HG02678 (cell line): ENCODE results near the gene CIAPIN1.

Experiments used
- ATAC-seq: cut with Tn5 transposase; IDR thresholded peaks from one replicate; pipeline ENCODE4 v1.9.1; 2021; ENCODE audit warnings: mild to moderate bottlenecking, moderate library complexity; ENCODE audit not compliant: unreplicated experiment

CIAPIN1 gene

DNA sequence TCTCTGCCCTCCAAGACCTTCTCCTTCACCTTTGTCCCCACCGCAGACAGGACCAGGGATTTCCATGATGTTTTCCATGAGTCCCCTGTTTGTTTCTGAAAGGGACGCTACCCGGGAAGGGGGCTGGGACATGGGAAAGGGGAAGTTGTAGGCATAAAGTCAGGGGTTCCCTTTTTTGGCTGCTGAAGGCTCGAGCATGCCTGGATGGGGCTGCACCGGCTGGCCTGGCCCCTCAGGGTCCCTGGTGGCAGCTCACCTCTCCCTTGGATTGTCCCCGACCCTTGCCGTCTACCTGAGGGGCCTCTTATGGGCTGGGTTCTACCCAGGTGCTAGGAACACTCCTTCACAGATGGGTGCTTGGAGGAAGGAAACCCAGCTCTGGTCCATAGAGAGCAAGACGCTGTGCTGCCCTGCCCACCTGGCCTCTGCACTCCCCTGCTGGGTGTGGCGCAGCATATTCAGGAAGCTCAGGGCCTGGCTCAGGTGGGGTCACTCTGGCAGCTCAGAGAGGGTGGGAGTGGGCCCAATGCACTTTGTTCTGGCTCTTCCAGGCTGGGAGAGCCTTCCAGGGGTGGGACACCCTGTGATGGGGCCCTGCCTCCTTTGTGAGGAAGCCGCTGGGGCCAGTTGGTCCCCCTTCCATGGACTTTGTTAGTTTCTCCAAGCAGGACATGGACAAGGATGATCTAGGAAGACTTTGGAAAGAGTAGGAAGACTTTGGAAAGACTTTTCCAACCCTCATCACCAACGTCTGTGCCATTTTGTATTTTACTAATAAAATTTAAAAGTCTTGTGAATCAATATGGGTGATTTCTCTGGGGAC lies 62.7 kb downstream of the CIAPIN1 start:
- no peak for ATAC-seq

DNA sequence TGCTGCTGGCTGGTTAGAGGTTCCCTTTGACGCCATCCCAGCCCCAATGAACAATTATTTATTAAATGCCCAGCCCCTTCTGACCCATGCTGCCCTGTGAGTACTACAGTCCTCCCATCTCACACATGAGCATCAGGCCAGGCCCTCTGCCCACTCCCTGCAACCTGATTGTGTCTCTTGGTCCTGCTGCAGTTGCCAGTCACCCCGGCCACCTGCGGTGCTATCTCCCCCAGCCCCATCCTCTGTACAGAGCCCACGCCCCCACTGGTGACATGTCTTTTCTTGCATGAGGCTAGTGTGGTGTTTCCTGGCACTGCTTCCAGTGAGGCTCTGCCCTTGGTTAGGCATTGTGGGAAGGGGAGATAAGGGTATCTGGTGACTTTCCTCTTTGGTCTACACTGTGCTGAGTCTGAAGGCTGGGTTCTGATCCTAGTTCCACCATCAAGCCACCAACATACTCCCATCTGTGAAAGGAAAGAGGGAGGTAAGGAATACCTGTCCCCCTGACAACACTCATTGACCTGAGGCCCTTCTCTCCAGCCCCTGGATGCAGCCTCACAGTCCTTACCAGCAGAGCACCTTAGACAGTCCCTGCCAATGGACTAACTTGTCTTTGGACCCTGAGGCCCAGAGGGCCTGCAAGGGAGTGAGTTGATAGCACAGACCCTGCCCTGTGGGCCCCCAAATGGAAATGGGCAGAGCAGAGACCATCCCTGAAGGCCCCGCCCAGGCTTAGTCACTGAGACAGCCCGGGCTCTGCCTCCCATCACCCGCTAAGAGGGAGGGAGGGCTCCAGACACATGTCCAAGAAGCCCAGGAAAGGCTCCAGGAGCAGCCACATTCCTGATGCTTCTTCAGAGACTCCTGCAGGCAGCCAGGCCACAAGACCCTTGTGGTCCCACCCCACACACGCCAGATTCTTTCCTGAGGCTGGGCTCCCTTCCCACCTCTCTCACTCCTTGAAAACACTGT lies 63.6 kb downstream of the CIAPIN1 start:
- ATAC-seq, result no peak

DNA sequence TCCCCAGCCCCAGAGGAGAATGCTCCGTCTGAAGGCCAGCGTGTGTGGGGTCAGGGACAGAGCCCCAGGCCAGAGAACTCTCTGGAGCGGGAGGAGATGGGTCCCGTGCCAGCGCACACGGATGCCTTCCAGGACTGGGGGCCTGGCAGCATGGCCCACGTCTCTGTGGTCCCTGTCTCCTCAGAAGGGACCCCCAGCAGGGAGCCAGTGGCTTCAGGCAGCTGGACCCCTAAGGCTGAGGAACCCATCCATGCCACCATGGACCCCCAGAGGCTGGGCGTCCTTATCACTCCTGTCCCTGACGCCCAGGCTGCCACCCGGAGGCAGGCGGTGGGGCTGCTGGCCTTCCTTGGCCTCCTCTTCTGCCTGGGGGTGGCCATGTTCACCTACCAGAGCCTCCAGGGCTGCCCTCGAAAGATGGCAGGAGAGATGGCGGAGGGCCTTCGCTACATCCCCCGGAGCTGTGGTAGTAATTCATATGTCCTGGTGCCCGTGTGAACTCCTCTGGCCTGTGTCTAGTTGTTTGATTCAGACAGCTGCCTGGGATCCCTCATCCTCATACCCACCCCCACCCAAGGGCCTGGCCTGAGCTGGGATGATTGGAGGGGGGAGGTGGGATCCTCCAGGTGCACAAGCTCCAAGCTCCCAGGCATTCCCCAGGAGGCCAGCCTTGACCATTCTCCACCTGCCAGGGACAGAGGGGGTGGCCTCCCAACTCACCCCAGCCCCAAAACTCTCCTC lies 64.5 kb downstream of the CIAPIN1 start:
- no peak for ATAC-seq

DNA sequence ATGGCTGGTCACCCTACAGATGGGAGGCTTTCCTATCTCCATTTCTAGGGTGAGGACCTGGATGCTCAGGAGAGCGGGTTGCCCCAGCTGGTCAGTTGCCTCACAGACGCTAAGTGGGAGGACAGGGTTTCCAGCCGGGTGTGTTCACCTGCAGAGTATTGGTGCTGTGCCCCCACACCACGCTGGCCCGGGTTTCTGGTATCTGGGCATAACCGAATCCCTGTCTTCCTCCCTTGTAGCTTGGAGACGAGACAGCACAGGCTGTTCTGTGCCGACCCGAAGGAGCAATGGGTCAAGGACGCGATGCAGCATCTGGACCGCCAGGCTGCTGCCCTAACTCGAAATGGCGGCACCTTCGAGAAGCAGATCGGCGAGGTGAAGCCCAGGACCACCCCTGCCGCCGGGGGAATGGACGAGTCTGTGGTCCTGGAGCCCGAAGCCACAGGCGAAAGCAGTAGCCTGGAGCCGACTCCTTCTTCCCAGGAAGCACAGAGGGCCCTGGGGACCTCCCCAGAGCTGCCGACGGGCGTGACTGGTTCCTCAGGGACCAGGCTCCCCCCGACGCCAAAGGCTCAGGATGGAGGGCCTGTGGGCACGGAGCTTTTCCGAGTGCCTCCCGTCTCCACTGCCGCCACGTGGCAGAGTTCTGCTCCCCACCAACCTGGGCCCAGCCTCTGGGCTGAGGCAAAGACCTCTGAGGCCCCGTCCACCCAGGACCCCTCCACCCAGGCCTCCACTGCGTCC lies 65.2 kb downstream of the CIAPIN1 start:
- no peak for ATAC-seq

DNA sequence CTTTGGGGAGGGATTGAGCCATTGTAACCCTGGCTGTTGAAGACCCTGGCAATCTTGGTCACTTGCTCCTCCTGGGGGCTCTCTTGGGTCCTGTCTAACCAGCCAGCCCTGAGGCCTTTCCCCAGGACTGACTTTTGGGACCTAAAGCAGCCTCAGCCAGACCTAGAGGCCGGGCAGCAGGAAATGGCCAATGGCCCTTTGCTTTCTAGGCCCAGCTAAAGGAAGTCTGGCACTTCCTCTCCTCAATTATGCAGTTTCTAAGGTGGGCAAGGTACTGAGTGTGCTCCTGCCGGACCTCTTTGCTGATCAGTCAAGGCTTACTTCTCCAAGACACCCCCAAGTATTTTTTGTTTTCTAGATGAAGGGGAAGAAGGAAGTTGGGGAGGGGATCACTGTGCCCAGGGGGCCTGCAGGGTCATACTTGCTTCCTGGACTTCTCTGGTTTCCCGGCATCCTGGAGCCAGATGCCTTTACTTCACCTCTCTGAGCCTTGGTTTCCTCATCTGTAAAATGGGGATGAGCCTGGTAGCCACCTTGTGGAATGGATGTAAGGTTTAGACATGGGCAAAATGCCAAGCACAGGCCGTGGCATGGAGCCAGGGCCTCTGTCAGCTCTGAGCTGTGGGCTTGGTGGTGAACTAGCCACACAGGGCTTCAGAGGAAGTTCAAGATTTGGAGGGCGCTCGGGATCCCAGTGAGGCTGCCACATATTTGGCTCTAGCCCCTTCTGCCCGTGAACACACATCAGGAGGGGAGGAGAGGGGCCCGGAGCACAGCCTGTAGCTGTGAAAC lies 66.3 kb downstream of the CIAPIN1 start:
- ATAC-seq, result no peak

DNA sequence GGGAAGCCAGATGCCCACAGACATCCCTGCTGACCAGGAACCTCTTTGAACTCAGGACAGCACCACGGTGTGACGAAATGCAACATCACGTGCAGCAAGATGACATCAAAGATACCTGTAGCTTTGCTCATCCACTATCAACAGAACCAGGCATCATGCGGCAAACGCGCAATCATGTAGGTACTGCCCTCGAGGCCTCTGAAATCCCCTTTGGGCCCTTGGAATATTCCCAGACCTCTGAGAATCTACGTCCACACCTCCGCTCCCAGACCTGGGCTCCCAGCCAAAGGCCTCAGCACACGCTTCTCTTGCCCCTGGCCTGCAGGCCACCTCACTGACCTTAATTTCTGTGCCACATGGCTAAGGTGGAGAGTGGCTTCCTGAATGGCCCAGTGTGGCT lies 67.6 kb downstream of the CIAPIN1 start:
- ATAC-seq, result no peak
